Neural progenitor cell (in vitro differentiated cells): ENCODE measurements around the gene SATB1.

ENCODE experiments used
- CTCF ChIP-seq: fragments of 200-600 bp; sonication (generic); IDR thresholded peaks from 2 replicates; pipeline ENCODE4 v1.5.1; 2017; ENCODE audit warnings: antibody characterized with exemption, mild to moderate bottlenecking
- EZH2 ChIP-seq: fragments of 200-600 bp; sonication (generic); IDR thresholded peaks from 2 replicates; pipeline ENCODE4 v1.6.1; 2017; ENCODE audit warnings: antibody characterized with exemption, mild to moderate bottlenecking, moderate library complexity

DNA sequence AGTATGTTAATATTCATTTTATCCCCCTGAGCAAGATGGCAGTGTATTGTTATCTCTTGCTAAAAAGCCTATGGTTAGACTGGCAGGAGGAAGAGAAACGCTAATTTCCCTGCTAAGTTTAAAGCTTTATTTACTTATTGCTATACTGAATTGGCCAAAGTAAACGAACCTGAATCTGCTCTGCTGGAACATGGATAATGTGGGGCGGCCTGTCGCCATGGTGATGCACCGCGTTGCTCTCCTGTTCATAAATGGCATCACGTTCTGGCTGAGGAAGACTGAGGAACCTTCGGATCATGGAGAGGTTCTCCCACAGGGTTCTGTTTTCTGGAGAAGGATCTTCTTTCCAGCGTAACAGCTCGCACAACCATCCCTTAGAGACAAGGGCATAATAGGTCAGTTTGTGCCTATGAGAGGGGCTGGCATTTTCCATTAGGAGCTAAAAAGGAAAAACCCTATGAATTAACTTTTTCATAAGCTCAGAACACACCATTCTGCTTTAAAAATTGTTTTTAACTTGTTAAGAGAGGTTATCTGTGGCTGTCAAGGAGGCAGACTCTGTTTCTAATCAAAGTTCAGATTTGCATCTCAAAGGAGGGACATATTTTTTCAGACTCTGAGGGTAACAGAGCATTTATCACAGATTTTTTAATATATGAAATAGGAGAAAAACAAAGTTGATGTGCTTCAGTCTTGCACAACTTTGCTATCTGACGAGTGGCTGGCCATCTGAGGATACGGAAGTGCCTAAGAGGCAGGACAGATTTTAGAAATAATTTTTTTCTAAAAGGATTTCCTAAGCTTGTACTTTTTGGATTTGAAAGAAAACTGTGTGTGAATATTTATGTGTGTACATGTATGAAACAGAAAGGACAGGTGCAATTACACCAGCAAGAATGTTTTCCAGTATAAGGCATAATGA, 73.1 kb downstream of the SATB1 start:
- no peak for TF ChIP-seq CTCF
- TF ChIP-seq EZH2: no peak
